Thyroid gland (tissue), 4 donors: ENCODE results near the gene SIRT6. TPM values are rescaled to one million over a fixed set of nuclear protein-coding genes. Genes with fewer than 3 reads are reported as not detected.
"Not testable (repeated sequence)": the region's sequence is repeated elsewhere in the genome, so short reads cannot be mapped to it uniquely, and the experiment has no call there.

Source experiments
- DNase-seq, 2 donors: peaks; one replicate each; pipeline ENCODE4 v3.0.0-alpha.2; 2019
- H3K27ac ChIP-seq, 3 donors: fragments of 200-600 bp; sonication (generic); 1 replicate in 2 of 3; 2 replicates in 1 of 3; pipeline ENCODE4 v1.5.1; 2016 to 2019; ENCODE audit warnings: mild to moderate bottlenecking in 1 of 3, moderate library complexity in 1 of 3
- H3K27me3 ChIP-seq: fragments of 200-600 bp; sonication (generic); one replicate; pipeline ENCODE4 v1.5.1; 2019
- H3K36me3 ChIP-seq, 2 donors: fragments of 200-600 bp; sonication (generic); one replicate each; pipeline ENCODE4 v1.5.1; 2016 to 2019
- H3K4me1 ChIP-seq, 2 donors: fragments of 200-600 bp; sonication (generic); one replicate each; pipeline ENCODE4 v1.5.1; 2017 to 2019
- H3K4me3 ChIP-seq, 3 donors: fragments of 200-600 bp; sonication (generic); replicated peaks in 1 of 3; 1 replicate in 2 of 3; 2 replicates in 1 of 3; pipeline ENCODE4 v1.5.1; 2016; ENCODE audit warnings: mild to moderate bottlenecking in 1 of 3
- H3K9me3 ChIP-seq: fragments of 200-600 bp; sonication (generic); one replicate; pipeline ENCODE4 v1.5.1; 2017
- POLR2A ChIP-seq, 2 donors: fragments of 450-650 bp; IDR thresholded peaks; one replicate each; pipeline ENCODE4 v1.6.1; 2017; ENCODE audit warnings: antibody characterized with exemption in 2 of 2, mild to moderate bottlenecking in 2 of 2, moderate library complexity in 1 of 2
- WGBS, 2 donors: methylation state at CpG; one replicate each; pipeline ENCODE4 v1.1.5; 2017; 5-methylcytosine and 5-hydroxymethylcytosine counted together
- intact Hi-C: fragments of 100-400 bp; cut with DNase I; formaldehyde crosslinking; loops from one replicate; pipeline ENCODE4 v1.15.1; 2023
- total RNA-seq, 4 donors: library from RNA; depleted of rRNA; stranded (reverse); fragments of >200 nt; gene quantifications; one replicate each; pipeline ENCODE4 v1.2.3, GENCODE V29; 2016
- TF ChIP-seq, protein P1 (sequence below), 6 experiments: fragments of 200-600 bp in 3 of 6; fragments of 450-650 bp in 3 of 6; sonication (generic) in 3 of 6; IDR thresholded peaks; one replicate each; pipeline ENCODE4 v1.5.1; 2016 to 2019; ENCODE audit warnings: antibody characterized with exemption in 6 of 6, mild to moderate bottlenecking in 2 of 6, inconsistent platforms in 1 of 6, moderate library complexity in 1 of 6

The SIRT6 gene
- total RNA-seq, 4 donors from 2014 or later, result 11.9 to 39.3 (median 20.0) TPM

DNA sequence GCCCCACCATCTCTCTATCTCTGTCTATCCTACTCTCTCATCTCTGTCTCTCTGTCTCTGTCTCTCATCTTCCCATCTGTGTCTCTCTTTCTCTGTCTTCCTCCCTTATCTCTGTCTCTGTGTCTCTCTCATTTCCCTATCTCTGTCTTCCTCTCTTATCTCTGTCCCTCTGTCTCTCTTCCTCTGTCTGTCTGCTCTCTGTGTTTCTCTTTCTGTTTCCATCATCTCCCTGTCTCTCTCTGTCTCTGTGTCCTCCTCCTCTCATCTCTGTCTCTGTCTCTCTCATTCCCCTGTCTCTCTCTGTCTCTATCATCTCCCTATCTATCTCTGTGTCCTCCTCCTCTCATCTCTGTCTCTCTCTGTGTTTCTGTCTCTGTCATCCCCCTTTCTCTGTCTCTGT lies 45.4 kb upstream of the SIRT6 start:
- H3K4me1 ChIP-seq, result no peaks in the 10 kb centered on the region
- H3K4me3 ChIP-seq, result no peak overlapping the region
- no peaks in the 10 kb centered on the region for H3K36me3 ChIP-seq
- no peaks in the 10 kb centered on the region for H3K9me3 ChIP-seq
- H3K27ac ChIP-seq, result no peak overlapping the region
- intact Hi-C loops, result no loop called here
- DNase-seq, result no peak
- no peaks in the 10 kb centered on the region for H3K27me3 ChIP-seq
- TF ChIP-seq, protein P1, sequence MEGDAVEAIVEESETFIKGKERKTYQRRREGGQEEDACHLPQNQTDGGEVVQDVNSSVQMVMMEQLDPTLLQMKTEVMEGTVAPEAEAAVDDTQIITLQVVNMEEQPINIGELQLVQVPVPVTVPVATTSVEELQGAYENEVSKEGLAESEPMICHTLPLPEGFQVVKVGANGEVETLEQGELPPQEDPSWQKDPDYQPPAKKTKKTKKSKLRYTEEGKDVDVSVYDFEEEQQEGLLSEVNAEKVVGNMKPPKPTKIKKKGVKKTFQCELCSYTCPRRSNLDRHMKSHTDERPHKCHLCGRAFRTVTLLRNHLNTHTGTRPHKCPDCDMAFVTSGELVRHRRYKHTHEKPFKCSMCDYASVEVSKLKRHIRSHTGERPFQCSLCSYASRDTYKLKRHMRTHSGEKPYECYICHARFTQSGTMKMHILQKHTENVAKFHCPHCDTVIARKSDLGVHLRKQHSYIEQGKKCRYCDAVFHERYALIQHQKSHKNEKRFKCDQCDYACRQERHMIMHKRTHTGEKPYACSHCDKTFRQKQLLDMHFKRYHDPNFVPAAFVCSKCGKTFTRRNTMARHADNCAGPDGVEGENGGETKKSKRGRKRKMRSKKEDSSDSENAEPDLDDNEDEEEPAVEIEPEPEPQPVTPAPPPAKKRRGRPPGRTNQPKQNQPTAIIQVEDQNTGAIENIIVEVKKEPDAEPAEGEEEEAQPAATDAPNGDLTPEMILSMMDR (IDR thresholded peaks at IDR 0.05), result no peak
- no peak for TF ChIP-seq POLR2A (IDR thresholded peaks at IDR 0.05)

DNA sequence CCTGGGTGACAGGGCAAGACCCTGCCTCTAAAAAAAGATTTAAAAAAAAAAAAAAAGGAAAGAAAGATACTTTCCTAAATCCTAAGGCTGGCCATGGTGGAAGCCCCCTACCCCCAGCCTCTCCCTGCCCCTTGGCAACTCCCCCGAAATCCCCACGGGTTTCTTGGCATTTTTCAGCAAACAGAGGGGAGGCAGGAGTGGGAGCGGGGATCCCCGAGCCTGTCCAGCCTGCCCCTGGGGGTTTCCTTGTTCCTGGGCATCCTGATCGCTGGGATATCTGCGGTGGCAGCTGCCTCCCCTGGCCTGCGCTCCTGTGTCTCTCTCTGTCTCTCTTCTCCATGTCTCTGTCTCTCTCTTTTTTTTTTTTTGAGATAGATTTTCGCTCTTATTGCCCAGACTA lies 43.5 kb upstream of the SIRT6 start:
- no peak for DNase-seq
- Histone ChIP-seq H3K4me3 (no peak overlapping the region), H3K4me1 (no peaks in the 10 kb centered on the region), H3K27ac (no peak overlapping the region), H3K9me3 (no peaks in the 10 kb centered on the region), H3K27me3 (no peaks in the 10 kb centered on the region), H3K36me3 (no peaks in the 10 kb centered on the region)
- intact Hi-C loops, result no loop called here
- WGBS, 2 donors, result 83 to 88% methylated on average over 8 of the region's 8 CpGs
- TF ChIP-seq, protein P1 (IDR thresholded peaks at IDR 0.05), result no peak
- TF ChIP-seq POLR2A (IDR thresholded peaks at IDR 0.05), result no peak

DNA sequence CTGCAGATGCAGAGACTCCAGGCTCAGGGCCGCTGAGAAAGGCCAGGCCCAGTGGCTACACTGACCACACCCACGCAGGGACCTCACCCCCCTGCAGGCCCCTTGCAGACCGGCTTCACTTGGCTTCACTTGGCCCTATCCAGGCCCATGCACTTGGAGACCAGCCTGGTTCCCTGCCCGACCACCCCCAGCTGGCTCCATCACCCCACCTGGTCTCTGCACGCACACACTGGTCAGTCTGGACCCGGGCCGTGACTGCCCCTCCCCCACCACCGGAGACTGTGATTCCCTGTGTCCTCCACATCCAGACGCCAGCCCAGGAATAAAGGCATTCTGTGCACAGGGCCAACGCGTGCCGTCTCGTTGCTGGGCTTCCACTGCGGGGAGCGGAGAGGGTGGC lies 42.1 kb upstream of the SIRT6 start:
- H3K36me3 ChIP-seq, result no peaks in the 10 kb centered on the region
- H3K27me3 ChIP-seq, result no peaks in the 10 kb centered on the region
- no peak overlapping the region for H3K27ac ChIP-seq
- intact Hi-C loops, result no loop called here
- no peak overlapping the region for H3K4me3 ChIP-seq
- no peaks in the 10 kb centered on the region for H3K9me3 ChIP-seq
- TF ChIP-seq, protein P1 (IDR thresholded peaks at IDR 0.05), result no peak
- TF ChIP-seq POLR2A (IDR thresholded peaks at IDR 0.05), result no peak
- DNase-seq, result no peak
- H3K4me1 ChIP-seq, result no peaks in the 10 kb centered on the region
- WGBS, 2 donors, result 73 to 75% methylated on average over 15 of the region's 15 CpGs

DNA sequence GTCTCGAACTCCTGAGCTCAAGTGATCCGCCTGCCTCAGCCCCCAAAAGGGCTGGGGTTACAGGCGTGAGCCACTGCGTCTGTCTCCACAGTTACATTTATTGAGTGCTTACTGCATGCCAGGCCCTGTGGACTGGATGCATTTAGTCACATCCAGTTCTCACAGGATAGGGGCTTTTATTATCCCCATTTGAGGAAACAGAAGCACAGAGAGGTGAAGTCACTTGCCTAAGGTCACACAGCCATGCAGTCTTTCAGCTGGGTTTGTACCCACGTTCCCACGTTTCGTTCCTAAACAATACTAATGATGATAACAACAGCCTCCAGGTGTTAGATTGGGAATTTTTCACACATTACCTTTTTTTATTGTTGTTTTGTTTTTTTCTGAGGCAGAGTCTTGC lies 37.8 kb upstream of the SIRT6 start:
- H3K36me3 ChIP-seq, result no peaks in the 10 kb centered on the region

DNA sequence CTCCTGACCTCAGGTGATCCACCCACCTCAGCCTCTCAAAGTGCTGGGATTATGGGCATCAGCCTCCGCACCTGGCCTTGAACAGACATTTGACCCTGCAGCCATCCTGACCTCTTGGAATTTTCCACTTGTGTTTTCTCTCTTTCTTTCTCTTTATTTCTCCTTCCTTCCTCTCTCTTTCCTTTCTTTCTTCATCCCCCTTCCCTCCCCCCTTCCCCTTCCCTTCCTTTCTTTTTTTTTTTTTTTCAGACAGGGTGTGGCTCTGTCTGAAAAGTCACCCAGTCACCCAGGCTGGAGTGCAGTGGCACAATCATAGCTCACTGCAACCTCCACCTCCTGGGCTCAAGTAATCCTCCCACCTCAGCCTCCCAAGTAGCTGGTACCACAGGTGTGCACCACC lies 36.2 kb upstream of the SIRT6 start:
- intact Hi-C loops, H3K36me3 ChIP-seq, H3K9me3 ChIP-seq, H3K27me3 ChIP-seq, H3K27ac ChIP-seq, H3K4me3 ChIP-seq, H3K4me1 ChIP-seq, DNase-seq: not testable (repeated sequence)
- 86 to 96% methylated on average over 1 of the region's 1 CpG for WGBS, 2 donors

More for the DNA sequence above, 37.8 kb upstream of the SIRT6 start:
- DNase-seq, result no peak
- Histone ChIP-seq H3K27me3 (no peaks in the 10 kb centered on the region), H3K4me3 (no peak overlapping the region), H3K9me3 (no peaks in the 10 kb centered on the region), H3K4me1 (no peaks in the 10 kb centered on the region), H3K27ac (no peak overlapping the region)
- 94 to 95% methylated on average over 7 of the region's 7 CpGs for WGBS, 2 donors
- no peak for TF ChIP-seq POLR2A (IDR thresholded peaks at IDR 0.05)
- TF ChIP-seq, protein P1 (IDR thresholded peaks at IDR 0.05), result no peak
- intact Hi-C loops, result no loop called here
